Stimulated activated CD8-positive, alpha-beta memory T cell treated with anti-CD3 and anti-CD28 coated beads, Interleukin-12 subunit alpha, Interleukin-12 subunit beta, amount 100 ng/mL, for 4 hours (primary cell): ENCODE results near the gene DHX57.

Source experiments
- DNase-seq: peaks from one replicate; pipeline ENCODE4 v3.0.0-alpha.2; 2020; ENCODE audit warnings: low read depth

DHX57 gene

DNA sequence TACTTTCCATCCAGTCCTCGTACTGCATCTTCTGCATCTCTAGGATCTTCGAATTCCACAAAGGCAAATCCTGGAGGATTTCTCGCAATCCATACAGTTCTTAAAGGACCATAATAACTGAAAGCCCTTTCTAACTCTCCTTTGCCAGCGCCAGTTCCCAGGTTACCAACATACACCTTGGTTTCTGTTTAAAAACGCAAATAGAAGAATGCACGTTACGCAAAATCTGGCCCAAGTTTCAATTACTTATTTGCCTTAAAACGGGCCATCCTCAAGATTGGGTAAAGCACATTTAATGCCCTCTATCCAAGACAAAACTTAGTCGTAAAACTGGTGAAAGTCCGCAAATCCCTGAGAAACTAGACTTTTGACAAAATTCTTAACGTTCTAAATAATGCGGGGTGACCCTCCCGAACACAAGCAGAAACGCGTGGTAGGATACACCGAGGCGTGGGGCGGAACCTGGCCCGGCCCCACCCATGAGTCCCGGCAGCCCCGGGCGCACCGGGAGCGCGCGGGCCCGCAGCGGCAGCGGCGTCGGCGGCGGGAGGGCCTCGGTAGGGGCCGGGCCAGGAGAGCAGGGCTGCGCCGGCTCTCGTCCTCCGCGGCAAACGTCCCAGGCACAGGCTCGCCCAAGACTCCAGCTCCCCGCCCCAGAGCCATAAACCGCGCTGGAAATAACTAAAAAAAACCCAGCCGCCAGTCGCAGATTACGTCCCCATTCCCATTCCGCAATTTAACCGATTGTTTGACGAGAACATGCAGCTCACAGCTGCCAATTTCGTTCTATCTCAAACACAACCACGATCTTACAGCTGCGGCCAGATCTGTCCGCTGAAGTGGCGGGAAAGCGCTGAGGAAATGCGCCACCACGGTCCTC is 125.5 kb downstream of the DHX57 start:
- DNase-seq: peak; percentile 37

DNA sequence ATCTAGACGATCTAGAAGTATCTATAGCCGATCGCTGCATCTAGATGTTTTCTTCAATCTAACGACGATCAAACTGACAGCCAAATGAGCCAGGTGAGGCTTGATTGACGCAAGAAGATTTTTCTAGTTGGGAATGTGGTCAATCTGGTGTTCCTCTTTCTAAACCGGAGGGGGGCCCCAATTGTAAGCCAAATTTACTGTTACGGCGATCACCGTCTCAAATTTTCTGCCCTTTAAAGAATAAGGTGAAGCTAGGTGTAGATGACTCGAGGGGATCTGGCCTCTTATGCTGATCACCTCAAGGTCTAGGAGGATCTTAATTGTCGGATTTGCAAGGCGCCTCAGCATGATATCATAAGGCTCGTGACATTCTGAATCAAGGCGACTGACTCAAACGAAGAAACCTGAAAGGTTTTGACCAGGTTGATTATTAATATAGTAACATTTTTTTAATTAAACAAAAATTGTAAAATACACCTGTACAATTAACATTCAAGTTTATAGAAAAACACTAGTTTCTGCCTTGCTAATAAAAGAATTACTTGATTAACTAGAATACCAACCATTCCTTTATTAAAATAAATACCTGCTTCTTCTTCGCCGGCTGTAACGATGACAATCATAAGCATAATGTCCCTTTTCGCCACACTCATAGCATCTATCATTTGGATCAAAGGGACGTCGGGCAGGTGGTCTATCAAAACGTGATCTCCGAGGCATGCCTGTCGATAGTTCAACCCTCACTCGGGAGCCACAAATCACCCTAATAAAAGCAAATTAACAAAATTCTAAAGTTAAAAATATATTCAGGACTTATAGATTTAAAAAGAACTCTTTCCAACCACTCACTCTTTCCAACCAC is 126.6 kb downstream of the DHX57 start:
- no peak for DNase-seq

DNA sequence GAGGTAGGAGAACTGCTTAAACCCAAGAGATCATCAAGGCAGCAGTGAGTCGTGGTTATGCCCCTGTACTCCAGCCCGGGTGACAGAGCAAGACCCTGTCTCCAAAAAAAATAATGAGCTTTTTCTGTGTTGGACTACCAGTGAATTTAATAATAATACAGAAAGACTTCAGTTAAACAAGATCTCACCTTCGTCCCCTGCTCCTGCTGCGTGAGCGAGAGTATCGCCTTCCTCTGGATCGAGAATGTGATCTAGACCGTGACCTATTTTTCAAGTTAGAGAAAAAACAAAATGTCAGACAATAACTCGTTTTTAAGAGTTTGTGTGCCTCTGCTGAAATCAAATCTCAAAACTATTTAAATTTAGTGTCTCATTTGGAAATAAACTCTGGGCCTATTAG is 127.3 kb downstream of the DHX57 start:
- no peak for DNase-seq

DNA sequence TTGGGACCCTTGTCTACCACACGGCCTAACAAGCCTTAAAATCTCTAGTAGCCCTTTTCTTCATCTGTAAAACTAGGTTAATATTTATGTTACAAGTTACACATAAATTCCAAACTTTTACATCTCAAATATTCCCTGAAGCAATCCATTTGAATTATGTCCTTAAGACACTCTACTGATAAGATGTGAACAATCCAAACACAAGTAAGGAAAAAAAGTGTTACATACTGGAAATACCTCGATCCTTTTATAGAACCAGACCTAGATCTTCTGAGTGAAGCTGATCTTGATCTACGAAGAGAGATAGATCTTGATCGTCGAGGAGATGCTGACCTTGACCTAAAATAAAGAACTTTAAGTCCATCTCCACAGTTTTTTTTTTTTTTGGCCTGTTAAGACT is 127.9 kb downstream of the DHX57 start:
- no peak for DNase-seq
